C4-2B (cell line): Measurements from ENCODE around the gene SFXN1.

ENCODE experiments used
- CTCF ChIP-seq: fragments of 450-650 bp; conservative IDR thresholded peaks from 2 replicates; pipeline ENCODE4 v1.5.1; 2017; ENCODE audit warnings: mild to moderate bottlenecking
- ZFX ChIP-seq: fragments of 450-650 bp; IDR thresholded peaks from 2 replicates; pipeline ENCODE4 v1.6.1; 2017

- no peak for TF ChIP-seq CTCF
- no peak for TF ChIP-seq ZFX
Observed at GRCh38 chr5:175434800-175435199, 43.6 kb upstream of the SFXN1 start.
